Amygdala (tissue), 56 donors: ENCODE results near the gene TPSAB1.

Source experiments
- DNase-seq, 56 donors: peaks; one replicate each; lab custom pipeline; 2025; lab: John Stamatoyannopoulos, UW

The TPSAB1 gene

DNA sequence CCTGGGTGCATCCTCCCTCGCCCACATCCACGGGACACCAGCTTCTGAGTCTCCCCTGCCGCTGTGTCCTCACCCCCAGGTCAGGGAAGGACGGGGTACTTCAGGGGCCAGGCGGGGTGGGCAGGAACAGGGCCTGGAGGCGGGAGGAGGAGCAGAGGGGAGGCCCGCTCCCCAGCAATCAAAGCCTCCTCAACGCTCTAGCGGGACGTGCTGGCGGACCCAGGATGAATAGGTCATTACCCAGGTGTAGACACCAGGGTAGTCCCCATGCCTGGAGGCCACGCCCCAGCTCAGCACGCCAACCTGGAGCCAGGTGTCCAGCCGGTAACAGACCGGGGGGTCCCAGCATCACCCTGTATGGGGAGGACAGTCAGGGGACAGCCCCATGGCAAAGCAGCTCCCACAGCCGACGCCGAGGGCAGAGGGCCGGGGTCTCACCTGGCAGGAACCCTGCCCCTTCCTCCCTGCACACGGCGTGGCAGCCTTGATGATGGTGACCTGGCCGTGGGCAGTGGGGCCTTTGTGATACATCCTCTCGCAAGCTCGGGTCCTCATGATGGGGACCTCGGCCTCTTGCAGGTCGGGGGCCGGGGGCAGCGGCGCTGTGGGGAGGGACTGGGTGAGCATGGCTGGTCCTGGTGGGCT, 39.6 kb downstream of the TPSAB1 start:
- DNase-seq = no peak

DNA sequence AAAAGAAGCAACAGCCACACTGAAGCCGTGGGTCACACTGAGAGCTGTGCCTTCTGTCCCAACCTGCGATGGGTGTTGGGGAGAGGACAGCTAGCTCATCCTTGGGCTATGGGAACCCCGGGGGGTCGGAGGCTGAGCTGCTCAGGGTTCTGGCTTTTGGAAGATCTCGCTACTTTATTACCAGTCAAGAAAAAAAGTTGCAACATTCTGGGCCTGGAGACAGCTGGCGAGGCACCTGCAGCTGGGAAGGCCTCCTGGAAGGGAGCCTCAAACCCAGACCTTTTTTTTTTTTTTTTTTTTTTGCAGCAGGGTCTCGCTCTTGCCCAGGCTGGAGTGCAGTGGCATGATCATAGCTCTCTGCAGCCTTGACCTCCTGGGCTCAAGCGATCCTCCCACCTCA, 40.3 kb downstream of the TPSAB1 start:
- no peak for DNase-seq

DNA sequence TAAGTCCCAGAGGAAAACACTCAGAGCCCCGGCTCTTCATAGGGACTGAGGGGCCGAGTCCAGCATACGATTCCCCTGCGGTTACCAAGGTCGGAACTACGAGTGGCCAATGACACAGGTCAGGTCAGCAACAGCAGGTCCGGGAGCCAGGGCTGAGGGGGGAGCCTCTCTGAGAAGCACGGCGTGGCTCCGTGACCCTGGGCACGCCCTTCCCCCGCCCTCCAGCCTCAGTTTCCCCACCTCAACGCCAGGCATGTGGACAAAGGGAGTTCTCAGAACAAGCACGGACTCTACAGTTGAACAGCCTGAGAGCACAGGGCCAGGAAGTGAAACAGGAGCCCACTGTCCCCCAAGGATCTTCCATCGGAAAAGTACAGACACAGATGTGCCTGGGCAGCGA, 41.0 kb downstream of the TPSAB1 start:
- DNase-seq = no peak

GRCh38 chr16:1282324-1282973, 41.9 kb downstream of the TPSAB1 start:
- DNase-seq = no peak

GRCh38 chr16:1283296-1283695, 42.8 kb downstream of the TPSAB1 start:
- DNase-seq = no peak

- DNase-seq = no peak
These were observed 43.6 kb downstream of the TPSAB1 start for GRCh38 chr16:1283996-1284616.

DNA sequence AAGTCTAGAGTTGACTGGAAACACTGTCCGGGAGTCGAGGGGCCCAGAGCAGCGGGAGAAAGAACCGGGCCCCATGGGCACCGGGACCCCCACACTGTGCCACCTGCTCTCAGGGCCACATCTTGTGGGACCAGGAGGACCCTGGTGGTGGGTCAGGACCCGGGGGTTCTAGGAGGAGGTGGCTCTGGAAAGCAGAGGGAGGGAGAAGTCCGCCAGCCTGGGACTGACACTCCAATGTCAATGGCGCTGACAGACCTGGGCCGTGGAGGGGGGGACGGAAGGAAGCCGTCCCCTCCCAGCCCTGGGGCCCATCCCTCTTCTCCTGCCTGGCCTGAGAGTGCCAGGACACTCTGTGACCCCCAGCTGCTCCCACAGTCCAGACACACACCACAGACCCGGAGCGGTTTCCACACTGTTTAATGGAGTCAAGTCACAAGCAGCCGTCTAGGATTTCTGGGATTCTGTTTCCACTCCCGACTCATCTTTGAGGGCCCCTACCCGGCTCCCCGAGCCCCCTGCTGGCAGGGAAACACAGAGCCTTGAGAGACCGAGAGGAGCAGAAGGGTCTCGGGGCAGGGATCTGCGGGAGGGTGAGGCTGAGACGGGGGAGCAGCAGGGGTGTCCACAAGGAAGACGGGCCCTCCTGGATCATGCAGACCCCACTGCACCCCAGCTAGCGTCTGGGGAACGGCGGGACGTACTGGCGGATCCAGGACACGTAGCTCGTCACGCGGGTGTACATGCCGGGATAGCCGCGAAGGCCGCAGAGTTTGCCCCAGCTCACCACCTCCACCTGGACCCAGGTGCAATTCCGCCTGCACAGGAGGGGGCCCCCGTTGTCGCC, 45.4 kb downstream of the TPSAB1 start:
- no peak for DNase-seq

DNA sequence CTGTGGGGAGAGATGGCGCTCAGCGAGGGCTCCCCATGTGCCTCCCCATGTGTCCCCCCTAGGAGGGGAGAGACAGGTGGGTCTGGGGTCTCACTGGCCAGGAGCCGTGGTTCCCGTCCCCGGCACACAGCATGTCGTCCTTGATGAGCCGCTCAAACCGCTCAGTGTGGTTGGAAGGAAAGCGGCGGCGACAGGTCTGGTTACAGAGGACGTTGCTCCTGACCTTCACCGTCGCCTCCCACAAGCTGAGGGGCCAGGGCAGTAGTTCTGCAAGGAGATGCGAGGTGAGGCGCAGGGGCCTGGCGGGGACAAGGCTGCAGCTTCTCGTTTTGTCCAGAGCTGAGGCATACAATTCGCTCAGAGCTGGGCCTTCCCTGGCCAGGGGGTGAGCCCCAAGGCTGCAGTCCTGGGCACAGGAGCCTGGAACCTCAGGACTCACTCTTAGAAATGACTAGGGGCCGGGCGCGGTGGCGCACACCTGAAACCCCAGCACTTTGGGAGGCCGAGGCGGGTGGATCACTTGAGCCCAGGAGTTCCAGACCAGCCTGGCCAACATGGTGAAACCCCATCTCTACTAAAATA, 46.1 kb downstream of the TPSAB1 start:
- no peak for DNase-seq

DNA sequence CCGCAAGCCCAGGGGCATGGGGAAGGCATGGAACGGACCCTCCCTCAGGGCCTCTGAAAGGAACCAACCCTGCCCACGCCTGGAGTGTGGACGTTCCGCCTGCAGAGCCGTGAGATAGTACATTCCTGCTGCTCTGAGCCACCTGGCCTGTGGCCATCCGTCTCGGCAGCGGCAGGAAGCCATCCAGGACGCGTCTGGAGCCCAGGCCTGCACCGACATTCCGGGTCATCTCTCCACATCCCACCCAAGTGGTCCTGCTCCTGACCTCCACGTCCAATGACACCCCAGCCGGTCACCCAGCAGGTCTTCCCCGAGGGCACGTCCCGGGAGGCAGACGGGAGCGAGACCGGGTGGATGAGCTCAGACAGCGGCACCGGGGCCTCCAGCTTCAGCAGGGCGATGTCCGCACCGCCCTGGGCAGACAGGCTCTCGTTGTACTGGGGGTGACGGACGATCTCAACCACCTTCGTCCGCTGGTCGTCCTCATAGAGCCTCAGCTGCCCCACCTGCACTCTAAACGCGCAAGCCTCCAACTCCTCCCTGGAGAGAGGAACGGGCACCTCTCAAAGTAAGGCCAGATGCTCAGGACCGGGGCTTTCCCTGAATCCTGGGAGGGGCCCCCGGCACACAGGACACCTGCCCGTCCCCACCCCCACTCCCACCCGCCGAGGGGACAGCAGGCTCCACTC, 47.6 kb downstream of the TPSAB1 start:
- no peak for DNase-seq

DNA sequence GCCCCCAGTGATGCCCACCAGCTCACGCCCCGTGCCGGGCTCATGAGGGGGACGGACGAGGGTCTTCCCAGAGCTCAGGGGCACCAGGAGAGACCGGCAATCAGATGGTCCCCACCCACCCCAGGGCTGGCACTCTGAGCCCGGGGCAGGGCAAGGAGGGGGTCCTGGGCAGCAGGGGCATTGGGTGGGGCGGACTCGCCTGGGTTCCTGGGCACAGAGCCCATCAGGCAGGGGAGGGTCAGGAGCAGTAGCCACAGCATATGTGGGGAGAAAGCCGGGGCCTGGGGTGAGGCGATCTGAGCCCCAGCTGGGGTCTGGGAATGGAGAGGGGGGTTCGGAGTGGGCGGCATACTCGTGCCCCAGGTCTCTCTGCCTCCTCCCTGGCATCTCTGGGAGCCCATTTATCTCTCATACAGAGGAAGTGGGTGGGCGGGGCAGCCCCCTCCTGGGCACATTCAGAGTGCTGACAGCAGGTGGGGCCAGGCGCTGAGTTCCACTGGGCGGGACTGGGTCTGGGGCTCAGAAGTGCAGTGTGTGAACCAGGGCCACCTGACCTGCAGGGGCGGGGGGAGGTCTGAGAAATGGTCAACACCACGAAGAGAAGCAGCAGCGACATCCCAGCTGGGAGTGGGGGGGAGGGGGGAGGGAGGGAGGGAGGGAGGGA, 48.4 kb downstream of the TPSAB1 start:
- no peak for DNase-seq

DNA sequence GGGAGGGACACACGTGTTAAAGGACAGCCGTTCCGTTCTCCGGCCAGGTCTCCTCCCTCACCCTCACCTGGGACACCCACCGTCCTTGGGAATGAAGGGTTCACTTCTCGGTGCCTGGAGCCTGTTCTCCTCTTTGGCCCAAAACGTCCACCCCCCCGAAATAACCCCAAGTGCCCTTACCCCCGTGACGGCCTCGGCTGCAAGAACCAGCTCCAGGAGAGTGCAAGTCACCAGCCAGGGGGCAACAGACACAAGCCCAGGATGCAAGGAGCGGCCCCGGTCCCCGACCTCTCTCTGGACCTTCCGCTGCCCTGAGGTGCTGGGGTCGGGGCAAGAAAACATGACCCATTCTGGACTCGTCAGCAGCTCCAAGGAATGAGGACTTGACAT, 49.0 kb downstream of the TPSAB1 start:
- no peak for DNase-seq

GRCh38 chr16:1290063-1290501, 49.6 kb downstream of the TPSAB1 start:
- DNase-seq = no peak

GRCh38 chr16:1290860-1291575, 50.5 kb downstream of the TPSAB1 start:
- no peak for DNase-seq

DNA sequence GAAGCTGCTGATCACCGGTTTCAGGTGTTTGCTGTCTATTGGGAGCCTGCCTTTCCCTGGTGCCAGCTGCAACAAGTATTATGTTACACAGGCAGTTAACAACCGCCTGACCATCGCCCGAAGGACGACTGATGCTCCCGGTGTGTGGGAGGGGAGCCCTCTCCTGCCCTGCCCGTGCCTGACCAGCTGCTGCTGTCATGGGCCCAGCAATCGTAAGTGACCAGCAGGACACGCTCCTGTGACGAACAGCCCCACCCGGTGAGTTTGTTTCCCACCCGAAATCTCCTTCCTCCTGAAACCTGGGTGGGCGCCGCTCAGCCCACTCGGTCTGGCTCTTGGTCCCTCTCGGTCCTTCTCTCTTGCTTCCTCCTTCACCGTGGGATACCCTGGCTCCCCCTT, 51.1 kb downstream of the TPSAB1 start:
- no peak for DNase-seq
